Stimulated activated CD8-positive, alpha-beta memory T cell treated with anti-CD3 and anti-CD28 coated beads, Interleukin-4, amount 100 ng/mL, for 24 hours (primary cell): Measurements from ENCODE around the gene STIM2.

ENCODE experiments used
- DNase-seq: peaks from one replicate; pipeline ENCODE4 v3.0.0-alpha.2; 2020; ENCODE audit warnings: low read depth

Gene STIM2

DNA sequence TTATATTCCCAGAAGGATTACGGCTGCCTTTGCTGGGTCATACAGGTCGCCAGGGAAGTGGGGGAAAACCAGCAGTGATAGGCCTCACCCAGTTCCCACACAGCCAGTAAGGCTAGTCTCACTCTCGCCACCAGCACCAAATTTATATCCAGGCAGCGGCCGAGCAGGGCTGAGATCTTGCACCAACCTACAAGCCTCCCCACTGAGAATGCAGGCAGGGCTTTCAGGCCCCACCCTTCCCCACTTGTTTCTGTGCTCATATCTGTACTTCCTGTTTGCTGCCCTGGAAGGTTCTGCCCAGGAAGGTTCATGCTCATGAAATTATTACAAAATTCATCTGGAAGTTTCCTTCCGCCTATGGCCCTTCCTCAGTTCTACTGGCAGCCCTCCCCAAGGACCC lies 179.7 kb downstream of the STIM2 start:
- DNase-seq = no peak

DNA sequence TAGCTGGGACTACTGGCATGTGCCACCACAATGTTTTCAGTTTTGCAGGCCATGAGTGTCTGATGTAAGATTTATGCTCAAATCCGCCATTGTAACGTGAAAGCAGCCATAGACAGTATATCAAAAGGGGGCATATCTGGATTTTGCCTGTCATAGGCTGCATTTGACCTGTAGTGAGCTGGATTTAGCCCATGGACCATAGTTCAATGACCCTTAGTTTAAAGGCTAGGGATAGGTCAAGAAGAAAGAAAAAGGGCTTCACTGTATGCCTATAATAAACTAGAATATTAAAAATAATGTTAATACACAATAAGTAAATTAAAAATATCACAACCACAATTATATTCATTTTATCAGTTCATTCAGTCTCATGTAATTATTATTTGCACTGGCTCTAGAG lies 181.8 kb downstream of the STIM2 start:
- no peak for DNase-seq

DNA sequence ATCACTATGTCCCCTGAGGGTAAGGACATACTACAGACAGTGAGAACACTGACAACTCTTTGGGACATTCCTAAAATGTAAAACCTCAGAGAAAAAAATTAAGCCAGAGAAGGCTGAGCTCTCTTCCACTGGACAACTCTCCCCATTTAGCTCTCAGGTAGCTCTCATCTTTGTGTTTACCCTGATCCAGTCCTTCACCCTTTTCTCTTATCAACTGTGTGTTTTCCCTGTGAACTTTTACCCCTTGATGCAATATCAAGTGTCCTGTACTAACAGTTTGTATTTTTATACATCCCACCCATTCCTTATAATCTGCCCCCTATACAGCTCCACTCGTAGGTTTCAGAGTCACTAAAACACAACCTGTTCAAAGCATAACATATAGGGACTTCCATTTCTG lies 182.6 kb downstream of the STIM2 start:
- no peak for DNase-seq

DNA sequence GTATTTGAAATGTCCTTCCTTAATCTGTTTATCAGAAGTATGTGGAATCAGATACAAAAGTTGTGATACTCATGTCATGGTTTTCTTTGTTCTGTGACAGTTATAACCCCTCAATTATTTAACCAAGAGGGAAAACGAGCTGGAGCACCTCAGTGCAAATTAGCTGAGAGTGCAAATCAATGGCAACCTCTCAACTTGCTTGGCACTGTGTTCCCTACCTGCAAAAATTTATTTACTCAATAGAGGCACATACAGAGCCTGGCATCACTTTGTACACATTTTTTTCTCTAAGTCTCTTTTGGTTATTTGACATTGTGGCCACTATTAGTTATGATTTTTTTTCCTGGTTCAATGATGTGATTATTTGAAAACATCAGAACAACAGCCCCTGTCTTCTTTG lies 186.2 kb downstream of the STIM2 start:
- DNase-seq = no peak

DNA sequence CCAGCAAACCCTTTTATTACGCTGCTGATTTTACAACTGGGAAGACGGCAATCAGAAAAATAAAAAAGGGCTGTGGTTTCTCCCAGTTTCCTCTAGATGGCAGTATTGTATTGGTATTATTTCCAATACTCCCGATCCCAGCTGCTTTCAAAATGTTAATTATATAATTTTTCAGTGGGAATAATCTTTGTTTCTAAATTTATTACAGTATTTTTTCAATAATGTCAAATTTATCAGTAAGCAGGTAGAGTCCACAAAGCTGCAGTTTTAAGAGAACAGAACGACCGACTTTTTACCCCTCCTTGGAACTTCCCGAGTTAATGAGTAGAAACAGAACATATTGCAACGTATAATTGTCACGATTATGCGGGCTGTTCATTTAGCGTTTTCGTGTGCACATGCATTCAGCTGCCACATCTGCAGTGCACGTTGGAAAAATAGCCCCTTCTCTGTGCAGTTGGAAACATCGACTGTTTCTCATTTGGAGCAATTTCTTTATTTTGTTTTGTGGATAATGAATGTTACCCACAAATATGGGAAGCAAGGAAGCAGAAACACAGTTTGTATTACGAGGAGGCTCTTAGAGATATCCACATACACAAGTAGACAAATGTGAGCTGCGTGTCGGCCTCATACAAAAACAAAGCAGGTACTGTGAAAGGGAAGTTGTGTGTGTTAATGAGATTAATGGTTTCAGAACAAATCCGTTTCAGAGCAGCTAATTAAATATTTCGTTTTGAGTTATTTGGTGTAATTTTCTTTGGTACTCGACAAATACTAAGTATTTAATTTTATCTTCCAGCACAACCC lies 188.0 kb downstream of the STIM2 start:
- DNase-seq = no peak

DNA sequence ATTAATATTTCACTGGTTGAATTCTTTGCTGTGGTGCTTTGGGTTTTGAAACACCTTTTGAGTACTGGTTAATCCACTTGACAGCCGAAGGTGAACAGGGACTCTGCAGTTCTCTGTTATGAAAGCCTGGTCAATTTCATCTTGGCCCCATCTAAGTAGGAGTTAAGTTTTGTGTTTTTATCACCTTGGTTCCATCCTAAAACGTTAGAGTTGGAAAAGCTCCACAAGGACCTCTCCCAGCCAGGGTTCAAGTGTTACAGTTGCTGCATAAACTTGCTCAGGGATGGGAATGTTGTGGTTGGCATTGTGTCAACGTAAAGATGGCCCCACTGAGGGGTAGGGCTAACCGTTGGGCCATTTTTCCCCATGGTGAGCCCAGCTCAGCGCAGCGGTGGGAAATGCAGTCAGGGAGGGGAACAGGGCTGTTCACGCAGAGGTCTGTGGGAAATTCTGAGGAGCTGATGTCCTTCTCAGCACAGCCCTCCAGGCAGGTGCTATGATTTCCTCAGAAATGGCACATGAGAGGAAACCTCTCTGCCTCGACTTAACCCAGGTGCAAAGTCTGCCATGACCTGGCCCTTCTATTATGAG lies 188.7 kb downstream of the STIM2 start:
- DNase-seq = no peak

GRCh38 chr4:27050731-27051130 lies 190.1 kb downstream of the STIM2 start:
- DNase-seq = no peak

DNA sequence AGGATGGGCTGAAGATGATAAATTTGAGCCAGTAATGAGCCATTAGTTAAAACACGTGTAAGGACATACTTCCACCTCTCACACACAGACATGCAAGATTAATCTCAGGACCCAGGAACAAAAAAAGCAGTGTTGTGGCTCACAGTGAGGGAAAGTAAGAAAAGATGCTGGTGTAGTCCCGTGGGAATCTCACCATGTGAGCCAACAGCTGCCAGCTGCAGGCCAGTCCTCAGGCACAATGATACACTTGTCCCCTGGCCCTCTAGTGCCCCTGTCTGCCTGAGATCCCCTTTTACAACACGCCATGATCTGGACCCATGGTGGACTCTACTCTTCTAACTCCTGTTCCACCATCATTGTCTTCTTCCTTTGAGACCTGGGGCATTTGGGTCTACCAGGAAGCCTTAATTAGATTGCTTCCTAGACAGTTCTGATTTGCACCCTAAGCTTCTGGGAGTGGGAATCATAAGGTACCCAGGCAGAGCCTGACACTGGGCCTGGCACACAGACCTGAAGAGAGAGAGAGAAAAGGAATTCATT lies 194.7 kb downstream of the STIM2 start:
- DNase-seq = no peak

DNA sequence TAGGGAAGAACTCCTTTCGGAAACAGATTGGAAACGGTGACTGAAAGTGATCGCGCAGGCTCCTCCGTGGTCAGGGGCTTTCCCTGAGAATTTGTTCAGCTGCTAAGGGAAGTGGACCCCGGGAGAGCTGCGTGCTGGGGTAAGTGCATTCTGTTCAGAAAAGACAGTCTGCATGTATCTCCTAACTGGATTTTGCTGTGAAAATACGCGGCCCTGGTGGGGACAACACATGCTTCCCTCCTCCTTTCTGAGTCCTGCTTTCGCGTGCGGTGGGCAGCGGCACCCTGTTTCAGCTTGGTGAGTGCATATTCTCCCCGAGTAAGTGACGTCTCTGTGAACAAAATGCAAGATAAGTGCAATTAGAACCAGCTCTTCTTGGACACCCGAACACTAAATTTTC lies 195.6 kb downstream of the STIM2 start:
- DNase-seq = no peak

DNA sequence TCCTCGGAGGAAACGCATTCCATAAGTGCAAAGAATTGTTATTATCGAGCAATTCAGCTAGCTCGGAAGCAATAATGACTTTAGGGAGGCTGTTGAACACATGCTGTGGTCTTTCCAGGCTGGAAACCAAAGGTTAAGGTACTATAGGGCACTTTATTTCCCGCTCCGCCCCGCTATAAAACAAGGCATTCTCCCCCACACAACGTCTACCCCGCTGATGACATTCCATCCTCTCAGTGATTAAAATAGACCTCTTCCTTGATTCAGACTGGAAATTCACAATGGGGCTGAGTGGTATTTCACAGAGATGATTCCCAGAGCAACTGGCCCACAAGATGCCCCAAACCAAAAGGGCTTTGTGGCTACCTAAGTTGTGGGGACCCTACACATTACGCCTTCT lies 196.4 kb downstream of the STIM2 start:
- DNase-seq = no peak

DNA sequence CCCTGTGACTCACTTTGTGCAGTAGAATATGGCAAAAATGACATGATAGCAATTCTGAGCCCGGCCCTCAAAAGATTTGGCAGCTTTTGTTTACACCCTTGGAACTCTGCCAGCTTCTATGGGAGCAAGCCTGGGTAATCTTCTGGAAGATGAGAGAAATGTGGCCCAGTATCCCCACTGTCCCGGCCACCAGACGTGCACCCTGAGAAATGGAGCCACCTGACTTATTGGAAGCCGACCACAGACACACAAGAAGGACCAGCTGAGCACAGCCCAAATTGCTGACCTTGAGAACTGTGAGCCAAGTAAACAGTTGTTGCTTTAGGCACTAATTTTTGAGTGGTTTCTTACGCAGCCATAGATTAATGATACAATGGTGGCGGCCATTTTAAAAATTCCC lies 197.0 kb downstream of the STIM2 start:
- no peak for DNase-seq

DNA sequence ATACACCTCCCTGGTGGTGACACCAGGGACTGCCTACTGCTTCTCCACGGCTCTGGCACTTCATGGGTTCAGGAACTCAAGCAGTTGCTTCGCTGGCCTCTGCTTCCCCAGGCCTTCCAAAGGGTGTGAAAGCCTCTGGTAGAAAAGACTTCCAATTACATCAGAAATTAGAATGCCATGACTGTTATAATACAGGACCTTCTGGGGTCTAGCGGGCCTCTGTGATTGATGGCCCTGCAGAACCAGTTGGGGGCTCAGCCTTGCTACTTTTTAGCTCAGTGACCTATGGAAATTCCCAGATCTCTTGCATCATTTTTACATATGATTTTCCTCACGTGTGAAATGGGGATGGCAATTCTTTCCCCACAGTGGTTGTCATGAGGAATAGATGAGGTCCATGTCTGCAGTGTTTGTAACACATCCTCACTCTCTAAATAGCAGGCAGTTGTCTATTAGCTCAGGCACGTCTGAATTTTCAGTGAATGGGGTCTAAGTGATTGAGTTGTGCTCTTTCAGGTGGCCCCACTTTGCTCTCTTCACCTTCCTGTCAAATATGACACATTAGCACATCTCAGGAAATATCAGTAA lies 198.3 kb downstream of the STIM2 start:
- no peak for DNase-seq

- no peak for DNase-seq
Measured at GRCh38 chr4:27059446-27059845, 198.8 kb downstream of the STIM2 start.

DNA sequence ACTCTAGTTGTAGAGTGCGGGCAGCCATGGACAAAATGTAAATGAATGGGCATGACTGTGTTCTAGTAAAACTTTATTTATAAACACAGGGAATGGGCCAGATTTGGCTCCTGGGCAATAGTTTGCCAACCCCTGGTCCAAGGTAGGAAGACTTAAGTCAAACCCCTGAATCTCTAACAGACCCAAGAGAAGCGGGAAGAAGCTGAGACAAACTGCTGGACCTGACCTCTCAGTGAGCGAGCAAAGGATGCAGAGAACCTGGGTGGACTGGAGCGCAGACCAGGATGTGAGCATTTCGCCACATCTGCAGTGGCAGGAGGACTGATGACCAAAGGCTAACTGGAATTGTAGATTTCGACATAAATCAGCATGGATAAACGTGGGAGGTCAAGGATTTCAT lies 201.6 kb downstream of the STIM2 start:
- no peak for DNase-seq

- no peak for DNase-seq
Measured at GRCh38 chr4:27066591-27066990, 205.9 kb downstream of the STIM2 start.

GRCh38 chr4:27068151-27068867 lies 207.7 kb downstream of the STIM2 start:
- DNase-seq = no peak
